Activated naive CD4-positive, alpha-beta T cell treated with anti-CD3 and anti-CD28 coated beads, Interleukin-2, amount 50 U/mL, for 24 hours (primary cell): ENCODE data around the gene SPRED2.

Source experiments
- H3K27ac Mint-ChIP-seq: one replicate; pipeline ENCODE4 v1.8.0; 2021; ENCODE audit warnings: mild to moderate bottlenecking, mixed read lengths
- H3K27me3 Mint-ChIP-seq: one replicate; pipeline ENCODE4 v1.8.0; 2021; ENCODE audit warnings: mixed read lengths
- H3K36me3 Mint-ChIP-seq: one replicate; pipeline ENCODE4 v1.8.0; 2021; ENCODE audit warnings: mixed read lengths
- H3K4me1 Mint-ChIP-seq: one replicate; pipeline ENCODE4 v1.8.0; 2021; ENCODE audit warnings: mixed read lengths
- H3K4me3 Mint-ChIP-seq: one replicate; pipeline ENCODE4 v1.8.0; 2021; ENCODE audit warnings: mild to moderate bottlenecking, mixed read lengths
- H3K9me3 Mint-ChIP-seq: one replicate; pipeline ENCODE4 v1.8.0; 2021; ENCODE audit warnings: mixed read lengths

The SPRED2 gene

DNA sequence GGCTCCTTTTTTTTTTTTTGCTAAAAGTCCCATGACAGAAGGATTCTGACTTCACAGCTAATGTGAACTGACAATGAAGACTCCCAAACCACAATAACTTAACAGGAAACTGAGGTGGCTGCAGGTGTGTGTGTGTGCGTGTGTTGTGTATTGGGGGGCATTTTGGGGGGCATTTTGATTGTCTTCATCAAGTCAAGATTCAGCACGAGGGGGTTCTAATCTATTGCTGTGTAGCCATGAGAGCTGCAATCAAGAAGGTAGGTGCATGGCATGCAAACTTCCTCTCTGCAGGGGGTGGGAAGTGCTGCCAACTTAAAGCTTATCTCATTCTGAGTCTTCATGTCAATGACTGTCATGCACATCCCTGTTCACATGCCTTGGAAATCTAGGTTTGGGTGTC lies 25.2 kb downstream of the SPRED2 start:
- Mint-ChIP-seq H3K9me3 (no peaks in the 10 kb centered on the region), H3K27ac (no peak overlapping the region), H3K27me3 (peaks cover 2% of the 10 kb centered on the region), H3K4me3 (no peak overlapping the region), H3K4me1 (peaks cover 7% of the 10 kb centered on the region), H3K36me3 (no peaks in the 10 kb centered on the region)

DNA sequence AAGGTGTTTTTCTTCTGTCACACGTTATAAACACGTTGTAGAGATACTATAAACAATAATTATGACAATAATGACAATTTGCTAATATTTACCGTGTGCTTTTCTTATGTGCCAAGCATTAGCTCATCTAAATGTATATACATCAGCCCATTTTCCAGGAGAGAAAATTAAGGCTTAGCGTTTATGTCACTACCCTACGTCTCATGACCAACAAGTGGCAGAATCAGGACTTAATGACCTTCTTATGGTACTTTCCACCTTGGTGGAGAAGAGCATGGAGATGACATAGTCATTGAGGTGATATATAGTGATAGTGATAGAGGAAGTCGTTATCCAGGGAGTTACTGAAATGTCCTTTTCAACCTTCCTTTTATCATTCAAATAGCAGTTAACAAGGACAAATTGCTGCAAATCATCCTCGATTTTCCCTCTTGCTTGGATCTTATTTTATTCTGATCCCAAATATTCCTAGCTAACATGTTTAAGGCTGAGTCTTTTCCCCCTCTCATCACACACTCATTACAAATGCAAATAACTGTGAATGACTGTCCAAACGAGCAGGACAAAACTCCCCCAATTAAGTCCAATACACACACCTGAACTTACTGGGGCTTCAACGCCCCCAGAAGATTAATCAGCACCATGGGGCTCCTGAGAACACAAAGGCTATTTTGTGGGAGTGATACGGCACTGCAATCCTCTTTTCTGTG lies 27.3 kb downstream of the SPRED2 start:
- Mint-ChIP-seq H3K36me3 (no peaks in the 10 kb centered on the region), H3K9me3 (no peaks in the 10 kb centered on the region), H3K27me3 (peaks cover 2% of the 10 kb centered on the region), H3K4me3 (no peak overlapping the region), H3K4me1 (peaks cover 7% of the 10 kb centered on the region), H3K27ac (no peak overlapping the region)

GRCh38 chr2:65403529-65403915 lies 28.9 kb downstream of the SPRED2 start:
- Mint-ChIP-seq H3K9me3 (no peaks in the 10 kb centered on the region), H3K4me1 (peaks cover 7% of the 10 kb centered on the region), H3K36me3 (no peaks in the 10 kb centered on the region), H3K27me3 (peaks cover 2% of the 10 kb centered on the region), H3K27ac (no peak overlapping the region), H3K4me3 (no peak overlapping the region)

DNA sequence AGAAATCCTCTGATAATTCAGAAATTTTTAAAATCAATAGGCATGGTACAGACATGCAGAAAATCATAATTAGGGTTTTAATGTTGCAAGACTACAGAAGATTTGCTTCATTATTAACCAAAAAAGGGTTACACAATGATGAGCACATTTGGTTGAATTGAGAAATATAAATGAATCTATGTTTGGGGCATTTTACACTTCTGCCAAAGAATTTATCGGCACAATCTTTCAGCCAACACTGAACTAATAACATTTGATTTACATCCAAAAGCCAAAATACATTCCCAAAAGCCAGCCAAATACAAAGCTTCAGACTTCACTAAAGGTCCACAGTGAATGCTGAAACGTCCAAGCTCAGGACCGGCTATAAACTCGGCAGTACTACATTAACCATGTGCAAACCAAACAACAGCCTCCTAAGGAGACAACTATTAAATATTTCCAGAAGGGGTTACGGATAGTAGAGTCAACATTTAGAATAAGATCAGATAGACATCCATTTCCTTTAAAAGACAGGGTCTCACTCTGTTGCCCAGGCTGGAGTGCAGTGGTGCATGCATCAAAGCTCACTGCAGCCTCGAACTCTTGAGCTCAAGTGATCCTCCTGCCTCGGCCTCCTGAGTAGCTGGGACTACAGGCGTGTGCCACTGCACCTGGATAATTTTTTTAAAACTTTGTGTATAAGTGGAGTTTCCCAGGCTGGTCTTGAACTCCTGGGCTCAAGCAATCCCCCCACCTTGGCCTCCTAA lies 29.4 kb downstream of the SPRED2 start:
- Mint-ChIP-seq H3K4me1 (peaks cover 5% of the 10 kb centered on the region), H3K27me3 (peaks cover under 1% of the 10 kb centered on the region), H3K4me3 (no peak overlapping the region), H3K27ac (no peak overlapping the region), H3K36me3 (no peaks in the 10 kb centered on the region), H3K9me3 (no peaks in the 10 kb centered on the region)

GRCh38 chr2:65402323-65402722 lies 30.1 kb downstream of the SPRED2 start:
- Mint-ChIP-seq H3K4me1 (peaks cover 7% of the 10 kb centered on the region), H3K4me3 (no peak overlapping the region), H3K27ac (no peak overlapping the region), H3K27me3 (no peaks in the 10 kb centered on the region), H3K9me3 (no peaks in the 10 kb centered on the region), H3K36me3 (no peaks in the 10 kb centered on the region)

- Mint-ChIP-seq H3K27me3 (no peaks in the 10 kb centered on the region), H3K9me3 (no peaks in the 10 kb centered on the region), H3K4me3 (no peak overlapping the region), H3K36me3 (no peaks in the 10 kb centered on the region), H3K4me1 (peaks cover 6% of the 10 kb centered on the region), H3K27ac (no peak overlapping the region)
Observed at GRCh38 chr2:65397122-65397521, 35.3 kb downstream of the SPRED2 start.

- Mint-ChIP-seq H3K9me3 (no peaks in the 10 kb centered on the region), H3K27ac (no peak overlapping the region), H3K4me3 (no peak overlapping the region), H3K27me3 (no peaks in the 10 kb centered on the region), H3K4me1 (peaks cover 6% of the 10 kb centered on the region), H3K36me3 (no peaks in the 10 kb centered on the region)
Observed at GRCh38 chr2:65396348-65397026, 35.9 kb downstream of the SPRED2 start.

DNA sequence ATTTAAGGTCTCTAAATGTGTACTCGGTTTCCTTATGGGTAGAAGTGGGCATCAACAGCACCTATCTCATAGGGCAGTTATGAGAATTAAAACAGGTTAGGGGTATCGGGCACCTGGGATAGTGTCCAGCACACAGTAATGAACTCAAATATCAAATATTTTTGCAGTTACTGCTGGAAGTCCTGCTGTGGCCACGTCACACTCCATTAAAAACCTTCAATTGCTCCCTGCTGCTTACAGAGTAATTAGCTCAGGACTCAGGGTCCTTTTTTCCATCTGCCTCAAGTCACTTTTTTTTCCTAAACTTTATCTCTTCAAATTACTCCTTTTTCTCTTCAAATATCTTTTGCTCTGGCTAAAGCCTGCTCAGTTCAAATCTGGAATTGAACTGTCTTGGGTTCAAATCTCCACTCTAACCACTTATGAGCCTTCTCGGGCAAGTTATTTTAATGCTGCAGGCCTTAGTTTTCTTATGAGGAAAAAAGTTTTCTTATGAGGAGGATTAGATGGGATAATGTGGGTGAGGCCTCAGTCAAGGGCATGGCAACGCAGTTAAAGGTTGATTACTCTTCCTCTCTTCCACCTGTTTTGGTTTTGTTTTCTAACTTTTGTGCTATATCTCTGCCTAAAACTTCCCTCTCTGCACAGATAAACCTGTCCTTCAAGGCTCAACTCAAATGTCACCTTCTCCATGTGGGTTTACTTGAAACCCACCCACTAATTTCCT lies 36.6 kb downstream of the SPRED2 start:
- no peaks in the 10 kb centered on the region for H3K27me3 Mint-ChIP-seq
- no peaks in the 10 kb centered on the region for H3K36me3 Mint-ChIP-seq
- peaks cover 6% of the 10 kb centered on the region for H3K4me1 Mint-ChIP-seq
- H3K9me3 Mint-ChIP-seq, result no peaks in the 10 kb centered on the region
- no peak overlapping the region for H3K27ac Mint-ChIP-seq
- H3K4me3 Mint-ChIP-seq, result no peak overlapping the region

GRCh38 chr2:65393743-65394422 lies 38.5 kb downstream of the SPRED2 start:
- Mint-ChIP-seq H3K4me3 (no peak overlapping the region), H3K27ac (no peak overlapping the region), H3K27me3 (no peaks in the 10 kb centered on the region), H3K9me3 (no peaks in the 10 kb centered on the region), H3K36me3 (no peaks in the 10 kb centered on the region), H3K4me1 (peaks cover 6% of the 10 kb centered on the region)

DNA sequence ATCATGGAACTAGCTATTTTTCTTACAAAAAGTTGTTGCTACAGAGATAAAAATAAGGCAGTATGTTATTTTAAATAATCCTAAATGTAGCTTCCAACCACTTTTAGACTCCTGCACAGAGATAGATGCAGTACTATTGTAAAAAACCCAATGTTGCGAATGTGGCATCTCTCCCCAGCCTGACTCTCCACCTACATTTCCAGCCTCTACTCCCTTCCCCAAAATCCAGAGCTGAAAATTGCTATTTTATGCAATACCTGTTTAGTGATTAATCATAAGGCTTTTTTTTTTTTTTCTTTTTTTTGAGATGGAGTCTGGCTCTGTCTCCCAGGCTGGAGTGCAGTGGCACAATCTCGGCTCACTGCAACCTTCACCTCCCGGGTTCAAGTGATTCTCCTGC lies 39.4 kb downstream of the SPRED2 start:
- Mint-ChIP-seq H3K27ac (no peak overlapping the region), H3K4me3 (no peak overlapping the region), H3K9me3 (no peaks in the 10 kb centered on the region), H3K36me3 (no peaks in the 10 kb centered on the region), H3K4me1 (peaks cover 6% of the 10 kb centered on the region), H3K27me3 (no peaks in the 10 kb centered on the region)

DNA sequence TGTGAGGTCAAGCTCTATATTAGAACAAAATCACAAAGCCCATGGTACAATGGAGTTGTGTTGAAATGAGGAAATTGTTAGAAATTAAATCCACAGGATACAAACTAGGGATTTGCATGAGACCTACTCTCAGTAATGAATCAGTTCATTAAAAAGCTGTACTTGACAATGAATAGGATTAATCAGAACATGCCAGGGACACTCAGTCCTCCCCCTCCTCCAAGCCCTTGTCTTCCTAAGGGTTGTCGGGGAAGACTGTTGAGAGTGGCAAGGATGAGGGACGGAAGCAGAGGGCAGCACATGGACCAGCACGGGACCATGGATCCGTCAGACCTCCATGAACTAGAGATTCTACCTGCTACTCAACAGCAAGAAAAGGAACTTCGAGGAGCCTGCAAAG lies 39.8 kb downstream of the SPRED2 start:
- Mint-ChIP-seq H3K27ac (no peak overlapping the region), H3K4me1 (peaks cover 5% of the 10 kb centered on the region)

DNA sequence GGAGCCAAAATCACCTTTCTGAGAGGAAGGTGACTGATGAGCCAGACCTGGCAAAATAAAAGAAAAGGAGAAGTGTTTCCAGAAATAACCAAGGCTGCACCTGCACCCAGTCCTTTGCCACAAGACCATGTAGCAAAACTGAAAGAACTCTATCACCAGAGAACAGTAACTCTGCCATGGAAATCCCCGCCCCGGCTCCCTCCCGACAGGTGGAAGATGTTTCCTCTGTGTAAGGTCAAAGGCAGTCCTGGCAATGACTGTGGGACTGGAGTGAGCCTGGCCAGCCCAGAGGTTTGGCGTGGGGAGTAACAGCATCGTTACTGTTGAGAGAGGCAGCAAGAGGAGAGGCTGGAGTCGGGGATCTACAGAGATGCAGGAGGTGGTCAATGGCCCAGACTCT lies 42.3 kb downstream of the SPRED2 start:
- H3K27me3 Mint-ChIP-seq, result no peaks in the 10 kb centered on the region
- no peaks in the 10 kb centered on the region for H3K36me3 Mint-ChIP-seq
- no peaks in the 10 kb centered on the region for H3K9me3 Mint-ChIP-seq
- no peaks in the 10 kb centered on the region for H3K4me1 Mint-ChIP-seq
- H3K4me3 Mint-ChIP-seq, result no peak overlapping the region
- no peak overlapping the region for H3K27ac Mint-ChIP-seq

More for the DNA sequence above, 39.8 kb downstream of the SPRED2 start:
- no peak overlapping the region for H3K4me3 Mint-ChIP-seq
- H3K27me3 Mint-ChIP-seq, result no peaks in the 10 kb centered on the region
- no peaks in the 10 kb centered on the region for H3K36me3 Mint-ChIP-seq
- no peaks in the 10 kb centered on the region for H3K9me3 Mint-ChIP-seq

DNA sequence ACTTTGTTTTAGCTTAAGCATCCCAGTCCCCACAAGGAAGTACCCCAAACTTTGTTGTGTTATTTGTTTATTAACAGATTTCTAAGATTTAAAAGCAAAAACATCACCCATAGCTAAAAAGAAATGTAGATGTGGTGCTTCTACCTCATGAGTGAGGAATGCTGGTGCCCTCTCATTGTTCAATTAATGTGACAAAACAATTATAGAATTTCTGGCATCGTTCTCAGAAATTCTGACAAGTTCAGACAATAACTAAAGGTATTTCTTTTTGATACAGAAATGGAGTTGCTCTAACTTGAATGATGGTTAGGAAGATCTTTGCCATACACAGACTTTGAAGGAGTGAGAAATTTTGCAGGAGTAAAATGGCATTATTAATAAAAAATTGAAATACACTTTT lies 42.9 kb downstream of the SPRED2 start:
- no peaks in the 10 kb centered on the region for H3K27me3 Mint-ChIP-seq
- no peaks in the 10 kb centered on the region for H3K4me1 Mint-ChIP-seq
- no peaks in the 10 kb centered on the region for H3K9me3 Mint-ChIP-seq
- H3K4me3 Mint-ChIP-seq, result no peak overlapping the region
- H3K36me3 Mint-ChIP-seq, result no peaks in the 10 kb centered on the region
- H3K27ac Mint-ChIP-seq, result no peak overlapping the region

- no peaks in the 10 kb centered on the region for H3K27me3 Mint-ChIP-seq
- H3K36me3 Mint-ChIP-seq, result no peaks in the 10 kb centered on the region
- H3K27ac Mint-ChIP-seq, result no peak overlapping the region
- no peaks in the 10 kb centered on the region for H3K9me3 Mint-ChIP-seq
- no peak overlapping the region for H3K4me3 Mint-ChIP-seq
- no peaks in the 10 kb centered on the region for H3K4me1 Mint-ChIP-seq
Observed at GRCh38 chr2:65388596-65389390, 43.6 kb downstream of the SPRED2 start.
